SJSA1 (cell line): ENCODE measurements around the gene SDK1. TPM values are rescaled to one million over a fixed set of nuclear protein-coding genes. Genes with fewer than 3 reads are reported as not detected.

ENCODE experiments used
- DNase-seq, 2 experiments: peaks; one replicate each; pipeline ENCODE4 v3.0.0-alpha.2; 2015 to 2020; ENCODE audit warnings: low spot score in 2 of 2, low read depth in 1 of 2
- H3K27ac ChIP-seq: fragments of 250-450 bp; sonication (Bioruptor Pico); 2 replicates; pipeline ENCODE4 v1.5.1; 2020; ENCODE audit warnings: mild to moderate bottlenecking, moderate library complexity
- H3K27me3 ChIP-seq: fragments of 250-450 bp; sonication (Bioruptor Pico); replicated peaks from 2 replicates; pipeline ENCODE4 v1.5.1; 2020; ENCODE audit warnings: mild to moderate bottlenecking, moderate library complexity
- H3K36me3 ChIP-seq: fragments of 250-450 bp; sonication (Bioruptor Pico); 2 replicates; pipeline ENCODE4 v1.5.1; 2020; ENCODE audit warnings: mild to moderate bottlenecking
- H3K4me1 ChIP-seq: fragments of 250-450 bp; sonication (Bioruptor Pico); replicated peaks from 2 replicates; pipeline ENCODE4 v1.6.1; 2021; ENCODE audit warnings: mild to moderate bottlenecking
- H3K4me3 ChIP-seq: fragments of 250-450 bp; sonication (Bioruptor Pico); 2 replicates; pipeline ENCODE4 v1.5.1; 2020; ENCODE audit warnings: mild to moderate bottlenecking
- H3K9me3 ChIP-seq: fragments of 250-450 bp; sonication (Bioruptor Pico); replicated peaks from 2 replicates; pipeline ENCODE4 v1.5.1; 2020; ENCODE audit warnings: mild to moderate bottlenecking
- total RNA-seq: library from RNA; depleted of rRNA; stranded (reverse); fragments of >200 nt; shearing (Covaris generic); gene quantifications from 2 replicates; pipeline ENCODE4 v1.2.3, GENCODE V29; 2014

SDK1 gene
- total RNA-seq, 1 experiment from 2014 or later, result 8.7 TPM

- no peaks in the 10 kb centered on the region for H3K9me3 ChIP-seq
Measured at GRCh38 chr7:4151926-4152549, 851.0 kb downstream of the SDK1 start.

GRCh38 chr7:4154882-4155535 is 854.0 kb downstream of the SDK1 start:
- Histone ChIP-seq H3K36me3 (0 out of 2 replicates have a peak, but pooled peaks cover 3% of the 10 kb centered on the region), H3K9me3 (no peaks in the 10 kb centered on the region), H3K4me3 (no peak overlapping the region), H3K27me3 (no peaks in the 10 kb centered on the region), H3K4me1 (no peaks in the 10 kb centered on the region; the same call in 1 of the 2 replicates), H3K27ac (no peak overlapping the region)
- no peak for DNase-seq

More at GRCh38 chr7:4151926-4152549, 851.0 kb downstream of the SDK1 start:
- Histone ChIP-seq H3K27me3 (no peaks in the 10 kb centered on the region), H3K36me3 (no peaks in the 10 kb centered on the region), H3K4me3 (no peak overlapping the region), H3K27ac (no peak overlapping the region), H3K4me1 (no peaks in the 10 kb centered on the region)
- no peak for DNase-seq

- H3K36me3 ChIP-seq, result 0 out of 2 replicates have a peak, but pooled peaks cover 3% of the 10 kb centered on the region
- H3K9me3 ChIP-seq, result no peaks in the 10 kb centered on the region
- no peak overlapping the region for H3K4me3 ChIP-seq
- DNase-seq, result no peak
- no peaks in the 10 kb centered on the region for H3K27me3 ChIP-seq
- H3K27ac ChIP-seq, result no peak overlapping the region
- H3K4me1 ChIP-seq, result no peaks in the 10 kb centered on the region; the same call in 1 of the 2 replicates
Measured at GRCh38 chr7:4156190-4156589, 855.1 kb downstream of the SDK1 start.

GRCh38 chr7:4157651-4158050 is 856.6 kb downstream of the SDK1 start:
- no peaks in the 10 kb centered on the region for H3K27me3 ChIP-seq
- no peak overlapping the region for H3K27ac ChIP-seq
- no peak overlapping the region for H3K4me3 ChIP-seq
- H3K36me3 ChIP-seq, result peaks cover 7% of the 10 kb centered on the region; the same call in 1 of the 2 replicates
- no peak for DNase-seq
- H3K4me1 ChIP-seq, result no peaks in the 10 kb centered on the region; the same call in 1 of the 2 replicates
- no peaks in the 10 kb centered on the region for H3K9me3 ChIP-seq

GRCh38 chr7:4158441-4159153 is 857.5 kb downstream of the SDK1 start:
- no peaks in the 10 kb centered on the region for H3K27me3 ChIP-seq
- no peak overlapping the region for H3K27ac ChIP-seq
- H3K9me3 ChIP-seq, result no peaks in the 10 kb centered on the region
- H3K4me1 ChIP-seq, result no peaks in the 10 kb centered on the region; the same call in 1 of the 2 replicates
- DNase-seq, result no peak
- no peak overlapping the region for H3K4me3 ChIP-seq
- peaks cover 7% of the 10 kb centered on the region; the same call in 1 of the 2 replicates for H3K36me3 ChIP-seq

- H3K4me3 ChIP-seq, result no peak overlapping the region
- H3K27me3 ChIP-seq, result no peaks in the 10 kb centered on the region
- H3K4me1 ChIP-seq, result no peaks in the 10 kb centered on the region; the same call in 1 of the 2 replicates
- peaks cover 7% of the 10 kb centered on the region; the same call in 1 of the 2 replicates for H3K36me3 ChIP-seq
- no peaks in the 10 kb centered on the region for H3K9me3 ChIP-seq
- H3K27ac ChIP-seq, result no peak overlapping the region
- no peak for DNase-seq
Measured at GRCh38 chr7:4159154-4159501, 858.1 kb downstream of the SDK1 start.

GRCh38 chr7:4159761-4160554 is 858.9 kb downstream of the SDK1 start:
- Histone ChIP-seq H3K27ac (no peak overlapping the region), H3K36me3 (peaks cover 7% of the 10 kb centered on the region; the same call in 1 of the 2 replicates), H3K4me3 (no peak overlapping the region), H3K27me3 (no peaks in the 10 kb centered on the region), H3K9me3 (no peaks in the 10 kb centered on the region), H3K4me1 (no peaks in the 10 kb centered on the region; the same call in 1 of the 2 replicates)
- DNase-seq, result no peak

- H3K4me1 ChIP-seq, result no peaks in the 10 kb centered on the region; the same call in 1 of the 2 replicates
- H3K4me3 ChIP-seq, result no peak overlapping the region
- H3K36me3 ChIP-seq, result peaks cover 7% of the 10 kb centered on the region; the same call in 1 of the 2 replicates
- no peaks in the 10 kb centered on the region for H3K27me3 ChIP-seq
- H3K27ac ChIP-seq, result no peak overlapping the region
- H3K9me3 ChIP-seq, result no peaks in the 10 kb centered on the region
- DNase-seq, result no peak
Measured at GRCh38 chr7:4162884-4163564, 862.0 kb downstream of the SDK1 start.

- no peak for DNase-seq
- Histone ChIP-seq H3K4me3 (no peak overlapping the region), H3K27me3 (no peaks in the 10 kb centered on the region), H3K4me1 (no peaks in the 10 kb centered on the region; the same call in 1 of the 2 replicates), H3K36me3 (peaks cover 7% of the 10 kb centered on the region; the same call in 1 of the 2 replicates), H3K9me3 (no peaks in the 10 kb centered on the region), H3K27ac (no peak overlapping the region)
Measured at GRCh38 chr7:4163565-4164203, 862.6 kb downstream of the SDK1 start.

- H3K27ac ChIP-seq, result no peak overlapping the region
- DNase-seq, result no peak
- H3K9me3 ChIP-seq, result no peaks in the 10 kb centered on the region
- peaks cover 4% of the 10 kb centered on the region; the same call in 1 of the 2 replicates for H3K36me3 ChIP-seq
- no peaks in the 10 kb centered on the region for H3K4me1 ChIP-seq
- H3K27me3 ChIP-seq, result no peaks in the 10 kb centered on the region
- H3K4me3 ChIP-seq, result no peak overlapping the region
Measured at GRCh38 chr7:4164556-4164955, 863.5 kb downstream of the SDK1 start.

GRCh38 chr7:4166340-4166739 is 865.3 kb downstream of the SDK1 start:
- no peak overlapping the region for H3K4me3 ChIP-seq
- peaks cover 4% of the 10 kb centered on the region; the same call in 1 of the 2 replicates for H3K36me3 ChIP-seq
- H3K27ac ChIP-seq, result no peak overlapping the region
- no peaks in the 10 kb centered on the region for H3K4me1 ChIP-seq
- H3K27me3 ChIP-seq, result no peaks in the 10 kb centered on the region
- no peaks in the 10 kb centered on the region for H3K9me3 ChIP-seq
- DNase-seq, result no peak

- peaks cover 2% of the 10 kb centered on the region; the same call in 1 of the 2 replicates for H3K36me3 ChIP-seq
- no peak overlapping the region for H3K4me3 ChIP-seq
- no peaks in the 10 kb centered on the region for H3K9me3 ChIP-seq
- no peak for DNase-seq
- H3K27ac ChIP-seq, result no peak overlapping the region
- H3K4me1 ChIP-seq, result no peaks in the 10 kb centered on the region
- H3K27me3 ChIP-seq, result no peaks in the 10 kb centered on the region
Measured at GRCh38 chr7:4166807-4167206, 865.8 kb downstream of the SDK1 start.
